ENCODE data around the gene SPATA6. TPM values are rescaled to one million over a fixed set of nuclear protein-coding genes. Genes with fewer than 3 reads are reported as not detected.
A peak's percentile ranks its signal among the peaks of the same experiment; 100 is the strongest.

The SPATA6 gene
- total and polyA plus RNA-seq, 8 donors, result 2.1 to 13.6 (median 8.6) TPM

DNA sequence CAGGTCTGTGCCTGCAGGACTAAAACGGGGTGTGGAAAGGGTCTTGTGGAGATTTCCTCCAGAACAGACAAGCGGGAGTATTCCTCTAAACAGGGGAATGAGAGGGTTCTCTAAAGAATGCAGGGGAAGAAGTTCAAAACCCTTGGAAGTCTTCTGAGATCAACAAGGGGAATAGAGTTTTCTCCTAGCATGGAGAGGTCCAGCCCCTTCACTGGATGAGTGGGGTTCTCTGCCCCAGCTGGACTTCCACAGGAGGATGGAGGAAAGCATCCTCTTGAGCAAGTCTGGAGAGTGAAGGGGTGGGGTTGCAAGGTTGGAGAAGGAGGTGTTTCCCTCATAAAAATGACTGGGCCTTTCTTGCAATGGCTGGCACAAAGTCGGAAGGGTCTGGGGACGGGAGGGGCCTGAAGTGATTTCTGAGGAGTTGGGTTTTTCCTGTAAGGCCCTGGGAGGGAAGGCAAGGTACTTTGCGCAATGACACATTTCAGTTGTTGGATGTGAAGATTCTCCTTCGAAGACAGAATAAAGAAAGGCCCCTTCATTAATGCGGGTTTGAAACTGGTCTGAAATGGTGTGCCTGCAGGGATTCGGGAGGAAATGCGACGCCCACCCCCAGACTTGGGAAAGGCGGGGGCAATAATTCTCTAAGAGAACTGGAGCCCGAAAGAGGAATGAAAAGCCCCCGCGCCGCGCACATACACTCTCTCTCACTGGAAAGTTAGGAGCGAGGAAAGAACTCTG, 884 bp downstream of the SPATA6 start:
- H3K27me3 ChIP-seq, result no peaks in the 10 kb centered on the region
- intact Hi-C loops (cut with DNase I), result no loop called here
- whole genome bisulfite sequencing, 2 donors, result 38% methylated on average over 17 of the region's 17 CpGs
- DNase-seq (no peak), ATAC-seq (no peak), FAIRE-seq (no peak)
- H3K4me3 ChIP-seq, result peak overlapping the region; percentile 55 to 66 (median 62)
- no peaks in the 10 kb centered on the region for H3K9me3 ChIP-seq
- peak overlapping the region; percentile 35 to 85 (median 70) for H3K27ac ChIP-seq
- H3K36me3 ChIP-seq, result no peaks in the 10 kb centered on the region
- TF ChIP-seq, protein P1, sequence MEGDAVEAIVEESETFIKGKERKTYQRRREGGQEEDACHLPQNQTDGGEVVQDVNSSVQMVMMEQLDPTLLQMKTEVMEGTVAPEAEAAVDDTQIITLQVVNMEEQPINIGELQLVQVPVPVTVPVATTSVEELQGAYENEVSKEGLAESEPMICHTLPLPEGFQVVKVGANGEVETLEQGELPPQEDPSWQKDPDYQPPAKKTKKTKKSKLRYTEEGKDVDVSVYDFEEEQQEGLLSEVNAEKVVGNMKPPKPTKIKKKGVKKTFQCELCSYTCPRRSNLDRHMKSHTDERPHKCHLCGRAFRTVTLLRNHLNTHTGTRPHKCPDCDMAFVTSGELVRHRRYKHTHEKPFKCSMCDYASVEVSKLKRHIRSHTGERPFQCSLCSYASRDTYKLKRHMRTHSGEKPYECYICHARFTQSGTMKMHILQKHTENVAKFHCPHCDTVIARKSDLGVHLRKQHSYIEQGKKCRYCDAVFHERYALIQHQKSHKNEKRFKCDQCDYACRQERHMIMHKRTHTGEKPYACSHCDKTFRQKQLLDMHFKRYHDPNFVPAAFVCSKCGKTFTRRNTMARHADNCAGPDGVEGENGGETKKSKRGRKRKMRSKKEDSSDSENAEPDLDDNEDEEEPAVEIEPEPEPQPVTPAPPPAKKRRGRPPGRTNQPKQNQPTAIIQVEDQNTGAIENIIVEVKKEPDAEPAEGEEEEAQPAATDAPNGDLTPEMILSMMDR (IDR thresholded peaks at IDR 0.05), result no peak
- H3K4me1 ChIP-seq, result peaks cover 0 to 23% (median 10%) of the 10 kb centered on the region in 3 donors

DNA sequence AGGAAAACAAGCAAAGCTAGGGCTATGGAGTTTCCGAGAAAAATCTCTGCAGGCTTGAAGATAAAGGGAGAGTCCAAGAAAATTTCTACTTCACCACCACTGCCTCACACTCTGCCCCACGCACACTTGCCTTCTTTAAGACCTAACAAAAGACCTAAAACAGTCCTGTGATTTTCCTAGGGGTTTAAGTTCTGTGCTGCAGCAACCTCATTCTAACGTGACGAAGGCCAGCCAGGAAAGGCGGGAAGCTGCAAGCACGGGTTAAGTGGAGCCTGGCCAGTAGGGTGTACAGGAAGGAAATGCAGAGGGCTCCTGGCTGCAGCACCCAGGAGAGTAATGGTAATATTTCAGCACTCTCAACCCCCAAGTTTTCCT, 1.5 kb downstream of the SPATA6 start:
- Histone ChIP-seq H3K4me3 (peak overlapping the region in 2 of 4 donors; percentile 8 to 29), H3K9me3 (no peaks in the 10 kb centered on the region), H3K27ac (peak overlapping the region; percentile 7 to 82 (median 60)), H3K4me1 (peaks cover 0 to 23% (median 10%) of the 10 kb centered on the region in 3 donors), H3K36me3 (no peaks in the 10 kb centered on the region), H3K27me3 (no peaks in the 10 kb centered on the region)
- no peak for FAIRE-seq
- intact Hi-C loops (cut with DNase I), result no loop called here
- DNase-seq, result peak in 2 of 6 donors; percentile 25 to 34
- TF ChIP-seq, protein P1 (IDR thresholded peaks at IDR 0.05), result no peak
- peak in 3 of 4 donors; percentile 7 to 32 (median 28) for ATAC-seq
- 17 to 20% methylated on average over 6 of the region's 6 CpGs for WGBS, 2 donors

DNA sequence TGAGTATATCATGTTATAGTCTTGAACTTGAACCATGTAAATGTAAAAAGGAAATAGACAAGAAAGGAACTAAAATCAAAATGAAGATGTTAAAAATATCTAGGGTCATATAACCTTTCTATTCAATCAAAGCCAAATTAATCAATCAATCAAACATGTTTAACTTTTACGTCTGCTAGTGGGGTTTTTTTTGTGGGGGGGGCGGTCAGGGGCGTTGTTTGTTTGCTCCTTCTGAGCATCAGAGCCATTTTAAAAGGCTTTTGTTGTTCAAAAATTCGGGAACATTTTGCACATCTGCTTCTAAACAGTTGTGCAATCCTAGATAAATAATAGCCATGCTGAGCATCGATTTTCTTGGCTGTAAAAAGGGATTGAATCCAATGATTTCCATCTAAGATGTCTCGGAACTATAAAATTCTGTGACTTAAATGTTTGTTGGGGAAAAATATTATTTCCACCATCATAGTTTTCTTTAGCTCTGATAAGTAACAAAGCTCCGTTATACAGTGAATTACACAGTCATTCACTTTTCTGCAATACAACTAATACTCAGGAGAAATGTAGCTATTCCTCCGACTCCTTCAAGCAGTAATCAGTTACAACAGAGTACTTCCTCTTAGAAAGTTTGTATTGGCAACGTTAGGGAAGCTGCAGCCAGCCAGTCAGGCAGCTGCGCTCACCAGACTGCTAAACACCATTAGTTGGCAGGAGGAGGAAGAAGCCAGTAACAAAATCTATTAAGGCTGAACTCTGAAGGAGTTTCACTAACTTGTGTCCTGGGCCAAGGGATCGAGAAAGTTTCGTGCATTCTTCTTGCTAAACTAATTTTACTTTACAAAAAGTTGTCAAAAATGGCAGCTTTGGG, 2.2 kb downstream of the SPATA6 start:
- FAIRE-seq, result peak; percentile 80
- H3K4me1 ChIP-seq, result peaks cover 0 to 23% (median 10%) of the 10 kb centered on the region in 3 donors
- H3K9me3 ChIP-seq, result no peaks in the 10 kb centered on the region
- TF ChIP-seq, protein P1 (IDR thresholded peaks at IDR 0.05), result no peak
- H3K27me3 ChIP-seq, result no peaks in the 10 kb centered on the region
- no peaks in the 10 kb centered on the region for H3K36me3 ChIP-seq
- peak overlapping the region in 2 of 4 donors; percentile 8 to 29 for H3K4me3 ChIP-seq
- intact Hi-C loops (cut with DNase I), result no loop called here
- 6 to 7% methylated on average over 12 of the region's 12 CpGs for WGBS, 2 donors
- peak; percentile 55 to 76 (median 66) for ATAC-seq
- H3K27ac ChIP-seq, result peak overlapping the region; percentile 7 to 82 (median 60)
- peak in 5 of 6 donors; percentile 55 to 64 (median 63) for DNase-seq

DNA sequence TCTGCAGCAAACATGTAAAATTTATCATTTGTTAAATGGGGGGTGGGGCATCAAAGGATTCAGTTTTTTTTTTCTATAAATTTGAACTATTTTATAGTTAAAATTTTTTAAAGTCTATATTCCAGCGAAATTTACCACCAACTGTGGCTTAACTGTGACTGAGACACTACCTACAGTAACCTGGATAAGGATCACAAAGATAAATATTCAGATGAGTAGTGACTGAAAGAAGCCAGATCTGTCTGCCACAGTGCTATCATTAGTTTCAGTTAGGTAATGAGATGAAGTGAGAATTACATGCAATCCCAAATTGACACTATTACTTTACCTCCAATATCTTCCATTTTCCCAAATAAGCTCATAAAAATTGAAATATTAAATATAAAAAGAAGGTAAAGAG, 5.4 kb downstream of the SPATA6 start:
- FAIRE-seq, result no peak
- WGBS, 2 donors, result 84 to 88% methylated on average over 1 of the region's 1 CpG
- no peak for DNase-seq
- TF ChIP-seq, protein P1 (IDR thresholded peaks at IDR 0.05), result no peak
- Histone ChIP-seq H3K4me3 (no peak overlapping the region), H3K36me3 (no peaks in the 10 kb centered on the region), H3K4me1 (peaks cover 0 to 23% (median 10%) of the 10 kb centered on the region in 3 donors), H3K27ac (no peak overlapping the region), H3K9me3 (no peaks in the 10 kb centered on the region), H3K27me3 (no peaks in the 10 kb centered on the region)
- intact Hi-C loops (cut with DNase I), result no loop called here
- no peak for ATAC-seq

Measured in pancreas (tissue), 10 donors.